Spleen (tissue), 11 donors: ENCODE data around the gene SEMA7A. TPM values are rescaled to one million over a fixed set of nuclear protein-coding genes. Genes with fewer than 3 reads are reported as not detected.

ENCODE experiments used
- DNase-seq: peaks from one replicate; pipeline ENCODE4 v3.0.0-alpha.2; 2020
- H3K27ac ChIP-seq, 8 donors: fragments of 200-600 bp; sonication (generic) in 7 of 8; 1 replicate in 4 of 8; 2 replicates in 4 of 8; pipeline versions ENCODE4 v1.5.0 to v1.8.0; 2016 to 2021; ENCODE audit warnings: inconsistent platforms in 4 of 8, mild to moderate bottlenecking in 4 of 8, moderate library complexity in 1 of 8
- H3K27me3 ChIP-seq, 7 donors: fragments of 200-600 bp; sonication (generic) in 6 of 7; replicated peaks in 1 of 7; 1 replicate in 4 of 7; 2 replicates in 3 of 7; pipeline versions ENCODE4 v1.5.0 to v1.8.0; 2016 to 2021; ENCODE audit warnings: inconsistent platforms in 3 of 7, mild to moderate bottlenecking in 1 of 7
- H3K36me3 ChIP-seq, 6 donors: fragments of 200-600 bp; sonication (generic) in 5 of 6; 1 replicate in 4 of 6; 2 replicates in 2 of 6; pipeline versions ENCODE4 v1.5.0 to v1.8.0; 2016 to 2021; ENCODE audit warnings: inconsistent platforms in 2 of 6
- H3K4me1 ChIP-seq, 6 donors: fragments of 200-600 bp; sonication (generic) in 5 of 6; 1 replicate in 3 of 6; 2 replicates in 3 of 6; pipeline versions ENCODE4 v1.5.0 to v1.8.0; 2016 to 2021; ENCODE audit warnings: inconsistent platforms in 3 of 6
- H3K4me3 ChIP-seq, 8 donors: fragments of 200-600 bp; sonication (generic) in 7 of 8; 1 replicate in 4 of 8; 2 replicates in 4 of 8; pipeline versions ENCODE4 v1.5.0 to v1.8.0; 2016 to 2021; ENCODE audit warnings: inconsistent platforms in 4 of 8, mild to moderate bottlenecking in 4 of 8, moderate library complexity in 2 of 8
- H3K9me3 ChIP-seq, 8 donors: fragments of 200-600 bp; sonication (generic) in 7 of 8; 1 replicate in 4 of 8; 2 replicates in 4 of 8; pipeline versions ENCODE4 v1.5.0 to v1.8.0; 2016 to 2021; ENCODE audit warnings: inconsistent platforms in 4 of 8
- CTCF ChIP-seq, 11 experiments: fragments of 200-600 bp in 7 of 11; fragments of 450-650 bp in 4 of 11; sonication (generic) in 4 of 11; IDR thresholded peaks in 8 of 11; conservative IDR thresholded peaks in 3 of 11; 1 replicate in 7 of 11; 2 replicates in 4 of 11; pipeline versions ENCODE4 v1.4.0 to v1.8.0; 2016 to 2021; ENCODE audit warnings: antibody characterized with exemption in 11 of 11, inconsistent platforms in 4 of 11, mild to moderate bottlenecking in 1 of 11
- POLR2A ChIP-seq, 3 donors: fragments of 450-650 bp; IDR thresholded peaks; one replicate each; pipeline ENCODE4 v1.5.1; 2017; ENCODE audit warnings: antibody characterized with exemption in 3 of 3, mild to moderate bottlenecking in 1 of 3
- POLR2AphosphoS5 ChIP-seq, 3 donors: sonication (generic); formaldehyde crosslinking; IDR thresholded peaks; one replicate each; pipeline ENCODE4 v1.5.1; 2017; ENCODE audit warnings: antibody characterized with exemption in 3 of 3
- WGBS, 5 donors: extraction: QIAGEN DNeasy Blood & Tissue Kit in 3 of 5; methylation state at CpG; one replicate each; pipeline versions ENCODE4 v1.1.5 to v1.1.7; 2013 to 2018; 5-methylcytosine and 5-hydroxymethylcytosine counted together
- intact Hi-C: fragments of 100-400 bp; cut with DNase I; formaldehyde crosslinking; loops from one replicate; pipeline ENCODE4 v1.15.0; 2023; ENCODE audit warnings: low total_unique reads
- polyA plus RNA-seq, 3 donors: library from polyadenylated mRNA; stranded (reverse); fragments of 200-250 nt; gene quantifications; one replicate each; pipeline ENCODE4 v1.2.1, GENCODE V29; 2013
- total RNA-seq, 7 donors: library from RNA; depleted of rRNA in 3 of 7; stranded (reverse); fragments of >200 nt in 3 of 7; fragmentation: NEBNext Ultra II Directional in 4 of 7; extraction: Animal tissue kit (Norgen Biotek cat#: 25700) in 4 of 7; gene quantifications; one replicate each; pipeline versions ENCODE4 v1.1.0 to v1.2.1, GENCODE V29; 2016 to 2021
- donor health status: healthy with polysubstance abuse.
- donor health status: DM: no; HTN: no; CAD: no; lungs with moderate emphysema.
- donor health status: DM: no; HTN: no; CAD: no.
- donor health status: Bipolar disorder and iron deficiency.
- donor health status: healthy.
- donor health status: DM: no; HTN: no; CAD: no.
- donor health status: DM: yes; HTN: yes; CAD: no.

The SEMA7A gene
- total and polyA plus RNA-seq, 10 donors: 41.6 to 154 (median 127) TPM

DNA sequence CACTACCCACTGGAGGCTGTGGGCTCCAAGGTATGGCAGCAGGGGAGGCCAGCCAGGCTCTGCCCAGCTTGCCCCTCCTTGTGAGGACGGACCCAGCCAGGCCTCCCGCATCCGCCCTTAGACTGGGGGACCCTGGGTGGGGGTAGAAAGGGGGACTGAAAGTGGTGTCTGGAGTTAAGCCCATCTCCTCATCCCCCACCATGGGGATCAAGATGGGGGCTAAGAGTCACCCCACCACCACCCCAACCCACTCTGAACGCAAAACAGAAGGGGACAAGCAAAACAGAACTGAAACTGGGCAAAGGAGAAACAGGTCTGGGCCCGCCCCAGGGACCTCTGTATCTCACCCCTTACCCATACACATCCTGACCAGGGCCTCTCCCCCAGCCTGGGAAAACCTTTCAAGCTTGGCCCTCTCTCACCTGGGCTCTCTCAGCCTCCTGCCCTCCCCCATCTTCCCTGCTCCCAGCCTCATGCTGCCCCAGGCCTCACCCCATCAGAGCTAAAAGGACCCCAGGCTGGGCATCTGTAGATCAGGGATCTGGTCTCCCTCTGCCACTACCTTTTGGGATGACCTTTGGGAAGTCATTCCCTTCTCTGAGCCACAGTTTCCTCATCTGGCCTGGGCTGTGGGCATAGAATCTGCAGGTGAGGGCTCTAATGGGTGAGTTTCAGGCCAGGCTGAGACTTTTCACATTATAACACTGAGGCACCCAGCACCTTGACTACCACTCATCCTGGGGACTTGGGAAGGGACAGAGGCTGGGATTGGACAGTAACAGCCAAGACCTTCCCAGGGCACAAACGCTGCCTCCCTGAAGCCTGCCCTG, 36.3 kb downstream of the SEMA7A start:
- Histone ChIP-seq H3K9me3 (no peaks in the 10 kb centered on the region), H3K27me3 (no peaks in the 10 kb centered on the region), H3K27ac (peak overlapping the region; percentile 43 to 93 (median 72)), H3K36me3 (no peaks in the 10 kb centered on the region), H3K4me3 (peak overlapping the region in 1 of 8 donors; percentile 15), H3K4me1 (peaks cover 42 to 99% (median 78%) of the 10 kb centered on the region in 6 donors)
- DNase-seq: peak; percentile 87
- intact Hi-C loops: no loop called here
- TF ChIP-seq POLR2A (IDR thresholded peaks at IDR 0.05): no peak
- TF ChIP-seq CTCF (IDR thresholded peaks at IDR 0.05 in 8 of 11, conservative IDR thresholded peaks at IDR 0.05 in 3 of 11): no peak
- peak in 2 of 3 donors; percentile 46 to 54 for TF ChIP-seq POLR2AphosphoS5 (IDR thresholded peaks at IDR 0.05)
- whole genome bisulfite sequencing, 5 donors: 57 to 80% (median 76%) methylated on average over 6 of the region's 6 CpGs

- intact Hi-C loops: no loop called here
- Histone ChIP-seq H3K9me3 (no peaks in the 10 kb centered on the region), H3K4me1 (peaks cover 34 to 99% (median 78%) of the 10 kb centered on the region in 6 donors)
Measured at GRCh38 chr15:74396445-74397238, 37.1 kb downstream of the SEMA7A start.

DNA sequence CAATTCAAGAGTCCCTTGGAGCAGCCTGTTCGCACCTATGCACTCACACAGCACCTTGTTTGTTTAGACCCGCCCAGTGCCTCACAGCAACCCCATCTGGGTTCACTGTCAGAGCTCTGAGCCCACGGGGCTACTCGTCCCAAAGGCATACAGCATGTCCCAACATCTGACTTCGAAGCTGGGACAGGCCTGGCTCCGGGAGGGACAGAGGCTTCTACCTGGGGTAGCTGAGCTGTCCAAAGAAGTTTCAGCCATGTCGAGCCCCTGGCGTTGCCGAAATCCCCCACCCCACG, 37.7 kb downstream of the SEMA7A start:
- Histone ChIP-seq H3K36me3 (no peaks in the 10 kb centered on the region), H3K9me3 (no peaks in the 10 kb centered on the region), H3K4me3 (no peak overlapping the region), H3K4me1 (peaks cover 32 to 99% (median 78%) of the 10 kb centered on the region in 6 donors), H3K27me3 (no peaks in the 10 kb centered on the region), H3K27ac (peak overlapping the region; percentile 55 to 93 (median 72))
- TF ChIP-seq POLR2AphosphoS5 (IDR thresholded peaks at IDR 0.05) (no peak), CTCF (IDR thresholded peaks at IDR 0.05 in 8 of 11, conservative IDR thresholded peaks at IDR 0.05 in 3 of 11) (no peak), POLR2A (IDR thresholded peaks at IDR 0.05) (no peak)
- 63 to 74% (median 68%) methylated on average over 6 to 10 of the region's 10 CpGs for WGBS, 5 donors
- intact Hi-C loops: no loop called here
- DNase-seq: no peak

More at GRCh38 chr15:74396445-74397238, 37.1 kb downstream of the SEMA7A start:
- Histone ChIP-seq H3K4me3 (peak overlapping the region in 1 of 8 donors; percentile 15), H3K36me3 (no peaks in the 10 kb centered on the region), H3K27ac (peak overlapping the region; percentile 55 to 93 (median 72)), H3K27me3 (no peaks in the 10 kb centered on the region)
- TF ChIP-seq CTCF (IDR thresholded peaks at IDR 0.05 in 8 of 11, conservative IDR thresholded peaks at IDR 0.05 in 3 of 11): no peak
- TF ChIP-seq POLR2A (IDR thresholded peaks at IDR 0.05): peak in 1 of 3 donors; percentile 3
- TF ChIP-seq POLR2AphosphoS5 (IDR thresholded peaks at IDR 0.05): peak; percentile 65 to 77 (median 71)
- DNase-seq: peak; percentile 89
- WGBS, 5 donors: 30 to 45% (median 36%) methylated on average over 9 of the region's 9 CpGs
